Skeletal muscle satellite cell (primary cell): Measurements from ENCODE around the gene BORCS5.

Experiments used
- H3K27me3 ChIP-seq: 2 replicates; pipeline ENCODE4 v1.7.0; 2013; ENCODE audit warnings: low read length; ENCODE audit not compliant: control insufficient read depth, insufficient read depth
- H3K36me3 ChIP-seq: 2 replicates; pipeline ENCODE4 v1.7.0; 2013; ENCODE audit warnings: mild to moderate bottlenecking, control low read depth, low read length; ENCODE audit not compliant: insufficient read depth
- H3K4me1 ChIP-seq: 2 replicates; pipeline ENCODE4 v1.7.0; 2013; ENCODE audit warnings: low read length; ENCODE audit not compliant: control insufficient read depth, insufficient read depth
- H3K4me2 ChIP-seq: 2 replicates; pipeline ENCODE4 v1.7.0; 2013; ENCODE audit warnings: mild to moderate bottlenecking, low read length
- H3K4me3 ChIP-seq: 2 replicates; pipeline ENCODE4 v1.7.0; 2013; ENCODE audit warnings: low read length
- H3K9ac ChIP-seq: 2 replicates; pipeline ENCODE4 v1.7.0; 2013; ENCODE audit warnings: mild to moderate bottlenecking, low read depth, low read length, moderate library complexity
- H3K9me3 ChIP-seq: replicated peaks from 2 replicates; pipeline ENCODE4 v1.7.0; 2013; ENCODE audit warnings: mild to moderate bottlenecking, control low read depth, low read length

BORCS5 gene

GRCh38 chr12:12454315-12454714 lies 97.4 kb downstream of the BORCS5 start:
- no peak overlapping the region for H3K9ac ChIP-seq
- no peaks in the 10 kb centered on the region for H3K9me3 ChIP-seq
- H3K36me3 ChIP-seq: no peaks in the 10 kb centered on the region
- H3K4me3 ChIP-seq: no peak overlapping the region
- H3K27me3 ChIP-seq: no peaks in the 10 kb centered on the region
- no peak overlapping the region for H3K4me2 ChIP-seq
- peaks cover 5% of the 10 kb centered on the region for H3K4me1 ChIP-seq

GRCh38 chr12:12456637-12457036 lies 99.8 kb downstream of the BORCS5 start:
- Histone ChIP-seq H3K36me3 (no peaks in the 10 kb centered on the region), H3K4me3 (no peak overlapping the region), H3K9ac (no peak overlapping the region), H3K4me2 (no peak overlapping the region), H3K9me3 (no peaks in the 10 kb centered on the region), H3K4me1 (no peaks in the 10 kb centered on the region), H3K27me3 (no peaks in the 10 kb centered on the region)

GRCh38 chr12:12460935-12461922 lies 104.4 kb downstream of the BORCS5 start:
- Histone ChIP-seq H3K4me2 (no peak overlapping the region), H3K4me1 (no peaks in the 10 kb centered on the region), H3K27me3 (no peaks in the 10 kb centered on the region), H3K4me3 (no peak overlapping the region), H3K9me3 (no peaks in the 10 kb centered on the region), H3K36me3 (no peaks in the 10 kb centered on the region), H3K9ac (no peak overlapping the region)

- no peaks in the 10 kb centered on the region for H3K4me1 ChIP-seq
- no peaks in the 10 kb centered on the region for H3K9me3 ChIP-seq
- H3K4me2 ChIP-seq: no peak overlapping the region
- no peaks in the 10 kb centered on the region for H3K36me3 ChIP-seq
- H3K9ac ChIP-seq: no peak overlapping the region
- H3K27me3 ChIP-seq: no peaks in the 10 kb centered on the region
- H3K4me3 ChIP-seq: no peak overlapping the region
These were observed 105.0 kb downstream of the BORCS5 start for GRCh38 chr12:12461923-12462315.

GRCh38 chr12:12465522-12465921 lies 108.6 kb downstream of the BORCS5 start:
- H3K4me3 ChIP-seq: no peak overlapping the region
- no peaks in the 10 kb centered on the region for H3K36me3 ChIP-seq
- H3K27me3 ChIP-seq: no peaks in the 10 kb centered on the region
- H3K4me2 ChIP-seq: no peak overlapping the region
- H3K9me3 ChIP-seq: no peaks in the 10 kb centered on the region
- no peak overlapping the region for H3K9ac ChIP-seq
- peaks cover 7% of the 10 kb centered on the region for H3K4me1 ChIP-seq

GRCh38 chr12:12466157-12466556 lies 109.3 kb downstream of the BORCS5 start:
- no peaks in the 10 kb centered on the region for H3K27me3 ChIP-seq
- H3K36me3 ChIP-seq: no peaks in the 10 kb centered on the region
- peaks cover 7% of the 10 kb centered on the region for H3K4me1 ChIP-seq
- no peak overlapping the region for H3K4me3 ChIP-seq
- H3K9ac ChIP-seq: no peak overlapping the region
- no peaks in the 10 kb centered on the region for H3K9me3 ChIP-seq
- H3K4me2 ChIP-seq: no peak overlapping the region

GRCh38 chr12:12467264-12467663 lies 110.4 kb downstream of the BORCS5 start:
- H3K4me1 ChIP-seq: peaks cover 7% of the 10 kb centered on the region
- H3K9ac ChIP-seq: no peak overlapping the region
- H3K27me3 ChIP-seq: no peaks in the 10 kb centered on the region
- H3K4me3 ChIP-seq: no peak overlapping the region
- H3K36me3 ChIP-seq: no peaks in the 10 kb centered on the region
- H3K9me3 ChIP-seq: no peaks in the 10 kb centered on the region
- no peak overlapping the region for H3K4me2 ChIP-seq

GRCh38 chr12:12467688-12468261 lies 110.9 kb downstream of the BORCS5 start:
- no peak overlapping the region for H3K4me3 ChIP-seq
- no peak overlapping the region for H3K9ac ChIP-seq
- H3K4me2 ChIP-seq: no peak overlapping the region
- H3K4me1 ChIP-seq: peaks cover 7% of the 10 kb centered on the region
- H3K27me3 ChIP-seq: no peaks in the 10 kb centered on the region
- H3K9me3 ChIP-seq: no peaks in the 10 kb centered on the region
- no peaks in the 10 kb centered on the region for H3K36me3 ChIP-seq

GRCh38 chr12:12468575-12468974 lies 111.7 kb downstream of the BORCS5 start:
- Histone ChIP-seq H3K9me3 (no peaks in the 10 kb centered on the region), H3K4me1 (peaks cover 7% of the 10 kb centered on the region), H3K27me3 (no peaks in the 10 kb centered on the region), H3K4me2 (no peak overlapping the region), H3K36me3 (no peaks in the 10 kb centered on the region), H3K4me3 (no peak overlapping the region), H3K9ac (no peak overlapping the region)

GRCh38 chr12:12469386-12469785 lies 112.5 kb downstream of the BORCS5 start:
- no peaks in the 10 kb centered on the region for H3K9me3 ChIP-seq
- H3K4me3 ChIP-seq: no peak overlapping the region
- H3K4me2 ChIP-seq: no peak overlapping the region
- no peak overlapping the region for H3K9ac ChIP-seq
- peaks cover 7% of the 10 kb centered on the region for H3K4me1 ChIP-seq
- no peaks in the 10 kb centered on the region for H3K27me3 ChIP-seq
- H3K36me3 ChIP-seq: no peaks in the 10 kb centered on the region

- H3K9me3 ChIP-seq: no peaks in the 10 kb centered on the region
- H3K4me1 ChIP-seq: peaks cover 7% of the 10 kb centered on the region
- H3K27me3 ChIP-seq: no peaks in the 10 kb centered on the region
- H3K36me3 ChIP-seq: no peaks in the 10 kb centered on the region
- no peak overlapping the region for H3K9ac ChIP-seq
- H3K4me2 ChIP-seq: no peak overlapping the region
- no peak overlapping the region for H3K4me3 ChIP-seq
These were observed 114.0 kb downstream of the BORCS5 start for GRCh38 chr12:12470751-12471306.
